Body of pancreas (tissue), 4 donors: Measurements from ENCODE around the gene ERBB2.

Source experiments
- POLR2A ChIP-seq, 3 donors: fragments of 450-650 bp; IDR thresholded peaks; one replicate each; pipeline ENCODE4 v1.6.1; 2016; ENCODE audit warnings: antibody characterized with exemption in 3 of 3, mild to moderate bottlenecking in 2 of 3
- TF ChIP-seq, protein P1 (sequence below), 7 experiments: fragments of 450-650 bp in 4 of 7; fragments of 200-600 bp in 3 of 7; sonication (generic) in 3 of 7; IDR thresholded peaks; one replicate each; pipeline ENCODE4 v1.5.1; 2016 to 2019; ENCODE audit warnings: antibody characterized with exemption in 7 of 7

DNA sequence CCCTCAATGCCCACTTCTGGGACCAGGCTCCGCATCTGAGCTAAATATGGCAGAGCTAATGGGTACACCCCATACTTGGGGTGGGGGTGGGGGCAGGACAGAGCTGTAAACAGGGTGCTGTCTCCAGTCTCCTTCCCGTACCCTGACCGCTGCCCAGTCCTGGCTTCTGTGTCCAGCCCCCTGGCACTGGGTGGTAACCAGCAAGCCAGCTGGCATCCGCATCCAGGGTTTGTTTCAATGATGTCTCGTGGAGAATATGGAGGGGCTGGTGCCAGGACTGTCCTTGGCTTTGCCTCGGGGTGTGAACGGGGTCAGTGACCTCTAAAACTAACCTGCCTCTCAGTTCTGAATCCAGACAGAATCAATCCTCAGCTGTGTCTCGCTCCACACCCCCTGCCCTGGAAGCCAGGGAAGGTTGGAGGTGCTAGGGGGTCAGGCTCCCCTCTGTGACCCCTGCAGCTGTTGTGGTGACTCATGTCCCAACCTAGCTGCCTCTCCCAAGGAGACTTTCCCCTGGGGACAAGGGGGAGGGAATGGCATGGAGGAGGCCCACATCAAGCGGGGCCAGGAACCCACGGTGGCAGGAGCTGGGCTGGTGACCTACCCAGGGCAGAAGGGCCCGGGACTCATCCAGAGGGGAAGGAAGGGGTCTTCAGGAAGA, 33.1 kb upstream of the ERBB2 start:
- TF ChIP-seq POLR2A (IDR thresholded peaks at IDR 0.05) = no peak
- TF ChIP-seq, protein P1, sequence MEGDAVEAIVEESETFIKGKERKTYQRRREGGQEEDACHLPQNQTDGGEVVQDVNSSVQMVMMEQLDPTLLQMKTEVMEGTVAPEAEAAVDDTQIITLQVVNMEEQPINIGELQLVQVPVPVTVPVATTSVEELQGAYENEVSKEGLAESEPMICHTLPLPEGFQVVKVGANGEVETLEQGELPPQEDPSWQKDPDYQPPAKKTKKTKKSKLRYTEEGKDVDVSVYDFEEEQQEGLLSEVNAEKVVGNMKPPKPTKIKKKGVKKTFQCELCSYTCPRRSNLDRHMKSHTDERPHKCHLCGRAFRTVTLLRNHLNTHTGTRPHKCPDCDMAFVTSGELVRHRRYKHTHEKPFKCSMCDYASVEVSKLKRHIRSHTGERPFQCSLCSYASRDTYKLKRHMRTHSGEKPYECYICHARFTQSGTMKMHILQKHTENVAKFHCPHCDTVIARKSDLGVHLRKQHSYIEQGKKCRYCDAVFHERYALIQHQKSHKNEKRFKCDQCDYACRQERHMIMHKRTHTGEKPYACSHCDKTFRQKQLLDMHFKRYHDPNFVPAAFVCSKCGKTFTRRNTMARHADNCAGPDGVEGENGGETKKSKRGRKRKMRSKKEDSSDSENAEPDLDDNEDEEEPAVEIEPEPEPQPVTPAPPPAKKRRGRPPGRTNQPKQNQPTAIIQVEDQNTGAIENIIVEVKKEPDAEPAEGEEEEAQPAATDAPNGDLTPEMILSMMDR (IDR thresholded peaks at IDR 0.05) = no peak
